ENCODE measurements around the gene TBC1D8.
A peak's percentile ranks its signal among the peaks of the same experiment; 100 is the strongest.

- TF ChIP-seq CTCF (IDR thresholded peaks at IDR 0.05), result peak in 5 of 6 experiments; percentile 46 to 78 (median 56)
- TF ChIP-seq POLR2A (IDR thresholded peaks at IDR 0.05), result no peak
Observed at GRCh38 chr2:101038455-101039255, 112.5 kb downstream of the TBC1D8 start.

Data from esophagus squamous epithelium (tissue), 4 donors.